Jurkat, Clone E6-1 (cell line): ENCODE data around the gene HBS1L. TPM values are rescaled to one million over a fixed set of nuclear protein-coding genes. Genes with fewer than 3 reads are reported as not detected.

Source experiments
- DNase-seq: peaks from one replicate; pipeline ENCODE4 v3.0.0-alpha.2; 2011; ENCODE audit warnings: low read depth, low spot score
- H3K4me3 ChIP-seq: 2 replicates; pipeline ENCODE4 v1.5.1; 2011; ENCODE audit warnings: mild to moderate bottlenecking, low read length, control low read depth, moderate library complexity
- polyA plus RNA-seq: library from polyadenylated mRNA; unstranded; fragments of >200 nt; gene quantifications from one replicate; pipeline ENCODE4 v1.2.1, GENCODE V29; 2012; ENCODE audit warnings: missing spikeins; ENCODE audit not compliant: insufficient read length, insufficient read depth

Gene HBS1L
- polyA plus RNA-seq = 69.9 TPM

DNA sequence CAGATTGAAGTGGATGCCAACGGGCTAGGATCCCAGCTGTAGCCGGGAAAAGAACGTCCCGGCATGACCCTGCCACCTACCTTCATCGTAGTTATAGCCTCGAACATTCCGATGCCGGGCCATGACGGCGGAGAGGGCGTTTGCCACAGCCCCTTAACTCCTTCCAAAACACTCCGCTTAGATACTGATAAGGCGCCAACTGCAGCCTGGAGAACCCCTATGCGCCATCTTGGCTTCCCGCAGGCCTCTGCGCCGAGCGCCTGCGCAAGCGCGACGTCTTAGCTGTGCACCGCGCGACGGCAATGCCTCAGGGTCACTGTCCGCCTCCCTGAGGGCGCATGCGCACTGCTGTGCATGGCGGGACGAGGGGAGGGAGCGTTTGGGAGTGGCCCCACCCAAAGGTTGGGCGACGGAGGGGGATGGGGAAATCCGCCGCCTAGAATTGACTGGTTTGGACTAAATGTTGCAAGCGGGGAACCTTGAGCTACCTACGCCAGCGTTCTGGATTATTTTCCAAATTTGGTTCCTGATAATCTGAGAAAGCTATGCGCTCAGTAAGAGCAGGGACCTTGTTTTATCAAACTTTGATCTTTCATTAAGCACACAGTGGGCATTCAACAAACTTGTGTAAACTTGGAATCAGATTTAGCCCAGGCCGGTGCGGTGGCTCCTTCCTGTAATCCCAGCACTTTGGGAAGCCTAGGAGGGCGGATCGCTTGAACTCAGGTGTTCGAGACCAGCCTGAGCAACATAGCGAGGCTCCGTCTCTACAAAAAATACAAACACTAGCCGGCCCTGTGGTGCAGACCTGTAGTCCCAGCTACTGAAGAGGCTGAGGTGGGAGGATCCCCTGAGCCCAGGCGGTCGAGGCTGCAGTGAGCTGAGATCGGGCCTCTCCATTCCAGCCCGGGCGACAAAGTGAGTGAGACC, at the start of gene HBS1L:
TSS of gene HBS1L (minus strand) at position 254 of the 930 bp plus-strand sequence. CDS start at position 123, 131 bp downstream.
- H3K4me3 ChIP-seq = peak within 1 kb of the TSS; percentile 71
- peak; percentile 98 for DNase-seq

DNA sequence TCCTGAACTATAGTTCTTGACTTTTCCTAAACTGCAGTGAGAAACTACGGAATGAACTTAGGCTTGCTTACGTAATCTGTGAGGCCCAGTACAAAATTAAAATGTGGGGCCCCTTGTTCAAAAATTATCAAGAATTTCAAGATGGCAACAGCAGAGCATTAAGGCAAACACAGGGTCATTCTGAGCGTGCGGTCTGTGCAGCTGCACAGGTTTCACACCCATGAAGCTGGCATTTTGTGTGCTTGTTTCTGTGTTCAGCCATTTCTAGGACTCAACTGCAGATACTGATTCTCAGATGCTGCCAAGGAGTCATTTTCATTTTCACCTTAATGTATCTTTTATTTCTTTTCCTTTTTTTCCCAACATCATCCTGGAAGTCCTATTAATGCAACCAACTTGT, 49.6 kb upstream of the HBS1L start:
- no peak for DNase-seq
- H3K4me3 ChIP-seq = no peak overlapping the region

DNA sequence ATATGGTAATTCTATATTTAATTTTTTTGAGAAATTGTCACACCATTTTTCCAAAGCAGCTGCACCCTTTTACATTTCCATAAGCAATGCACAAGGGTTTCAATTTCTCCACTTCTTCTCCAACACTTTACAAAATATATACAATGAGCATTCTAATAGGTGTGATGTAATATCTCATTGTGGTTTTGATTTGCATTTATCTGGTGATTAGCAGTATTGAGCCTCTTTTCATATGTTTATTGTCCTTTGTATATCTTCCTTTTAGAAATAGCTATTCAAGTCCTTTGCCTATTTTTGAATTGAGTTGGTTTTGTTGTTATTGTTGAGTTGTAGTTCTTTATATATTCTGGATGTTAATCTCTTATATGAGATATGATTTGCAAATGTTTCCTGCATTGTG, 47.6 kb upstream of the HBS1L start:
- H3K4me3 ChIP-seq = no peak overlapping the region

GRCh38 chr6:135097172-135097571, 42.5 kb upstream of the HBS1L start:
- DNase-seq = no peak
- H3K4me3 ChIP-seq = no peak overlapping the region

More for the DNA sequence above, 47.6 kb upstream of the HBS1L start:
- no peak for DNase-seq

- no peak for DNase-seq
- H3K4me3 ChIP-seq = no peak overlapping the region
Measured at GRCh38 chr6:135096403-135097130, 41.9 kb upstream of the HBS1L start.

GRCh38 chr6:135095716-135096115, 41.1 kb upstream of the HBS1L start:
- DNase-seq = no peak
- H3K4me3 ChIP-seq = no peak overlapping the region

DNA sequence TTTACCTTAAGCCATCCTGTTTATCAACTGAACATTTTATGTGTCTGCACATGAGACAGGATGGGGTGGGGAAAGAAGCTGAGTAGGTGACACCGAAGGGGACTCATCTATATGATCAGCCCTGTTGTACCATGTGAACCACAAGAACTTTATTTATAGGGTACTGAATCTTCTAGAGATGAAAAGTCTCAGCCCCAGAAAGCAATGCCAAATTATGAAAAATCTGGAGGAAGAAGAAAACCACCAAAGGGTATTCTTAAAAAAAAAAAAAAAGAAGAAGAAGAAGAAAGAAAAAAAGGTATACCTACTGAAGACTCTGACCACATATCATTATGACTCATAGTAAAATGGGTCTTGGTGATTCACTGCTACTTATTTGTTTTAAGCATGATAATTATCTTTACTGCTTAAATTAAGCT, 39.8 kb upstream of the HBS1L start:
- DNase-seq = peak; percentile 72
- no peak overlapping the region for H3K4me3 ChIP-seq

DNA sequence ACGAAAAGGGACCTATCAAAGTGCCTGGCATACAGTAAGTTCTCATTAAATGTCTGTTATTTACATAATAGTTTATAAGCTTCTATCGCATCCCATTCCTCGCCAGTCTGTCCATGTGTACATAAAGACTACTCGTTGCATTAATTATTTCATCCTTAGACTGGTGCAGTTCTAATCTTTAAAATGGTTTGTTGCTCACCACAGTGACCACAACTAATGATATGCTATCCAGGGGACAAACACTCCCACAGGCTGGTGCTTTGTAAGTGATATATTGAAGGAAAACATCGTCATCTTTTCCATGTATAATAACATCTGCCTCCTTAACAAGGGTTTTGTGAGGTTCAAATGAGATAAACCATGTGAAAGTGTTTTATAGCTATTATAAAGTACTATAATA, 39.0 kb upstream of the HBS1L start:
- no peak for DNase-seq
- H3K4me3 ChIP-seq = no peak overlapping the region

DNA sequence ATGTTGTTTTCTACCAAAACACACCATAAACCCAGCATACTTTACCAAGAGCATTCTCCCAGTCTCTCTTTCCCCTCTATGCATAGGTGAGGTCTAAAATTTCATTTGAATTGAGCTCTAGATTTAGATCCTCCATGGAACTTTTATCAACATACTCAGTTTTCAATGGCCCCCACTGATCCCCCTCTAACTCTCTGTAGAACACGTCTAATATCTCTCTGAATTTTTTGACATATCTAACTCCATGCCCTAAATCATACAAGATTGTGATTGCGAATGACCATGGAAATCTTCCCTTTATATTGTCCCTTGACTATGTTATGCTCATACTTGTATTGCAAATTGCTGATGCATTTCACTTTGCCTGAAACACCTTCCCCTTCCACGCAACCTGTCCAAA, 38.1 kb upstream of the HBS1L start:
- no peak overlapping the region for H3K4me3 ChIP-seq
- DNase-seq = no peak

GRCh38 chr6:135090819-135091218, 36.2 kb upstream of the HBS1L start:
- no peak for DNase-seq
- H3K4me3 ChIP-seq = no peak overlapping the region

DNA sequence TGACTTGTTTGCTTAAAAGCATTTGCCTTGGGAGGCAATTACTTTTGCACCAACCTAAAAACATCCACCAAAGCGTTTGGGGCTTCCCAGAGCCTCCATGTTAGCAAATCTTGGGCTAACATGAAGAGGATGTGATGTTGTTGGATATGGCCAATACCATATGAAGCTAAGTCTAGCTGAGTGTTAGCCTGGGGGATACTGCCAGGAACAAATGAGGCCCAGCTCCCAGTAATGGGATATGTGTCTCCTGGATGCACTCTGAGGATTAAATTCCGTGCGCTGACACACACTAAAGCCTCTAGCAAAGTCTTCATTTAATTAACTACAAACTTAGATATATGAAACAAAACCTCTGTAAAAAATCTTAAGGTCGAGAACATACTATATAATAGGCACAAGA, 35.3 kb upstream of the HBS1L start:
- DNase-seq = no peak
- no peak overlapping the region for H3K4me3 ChIP-seq

DNA sequence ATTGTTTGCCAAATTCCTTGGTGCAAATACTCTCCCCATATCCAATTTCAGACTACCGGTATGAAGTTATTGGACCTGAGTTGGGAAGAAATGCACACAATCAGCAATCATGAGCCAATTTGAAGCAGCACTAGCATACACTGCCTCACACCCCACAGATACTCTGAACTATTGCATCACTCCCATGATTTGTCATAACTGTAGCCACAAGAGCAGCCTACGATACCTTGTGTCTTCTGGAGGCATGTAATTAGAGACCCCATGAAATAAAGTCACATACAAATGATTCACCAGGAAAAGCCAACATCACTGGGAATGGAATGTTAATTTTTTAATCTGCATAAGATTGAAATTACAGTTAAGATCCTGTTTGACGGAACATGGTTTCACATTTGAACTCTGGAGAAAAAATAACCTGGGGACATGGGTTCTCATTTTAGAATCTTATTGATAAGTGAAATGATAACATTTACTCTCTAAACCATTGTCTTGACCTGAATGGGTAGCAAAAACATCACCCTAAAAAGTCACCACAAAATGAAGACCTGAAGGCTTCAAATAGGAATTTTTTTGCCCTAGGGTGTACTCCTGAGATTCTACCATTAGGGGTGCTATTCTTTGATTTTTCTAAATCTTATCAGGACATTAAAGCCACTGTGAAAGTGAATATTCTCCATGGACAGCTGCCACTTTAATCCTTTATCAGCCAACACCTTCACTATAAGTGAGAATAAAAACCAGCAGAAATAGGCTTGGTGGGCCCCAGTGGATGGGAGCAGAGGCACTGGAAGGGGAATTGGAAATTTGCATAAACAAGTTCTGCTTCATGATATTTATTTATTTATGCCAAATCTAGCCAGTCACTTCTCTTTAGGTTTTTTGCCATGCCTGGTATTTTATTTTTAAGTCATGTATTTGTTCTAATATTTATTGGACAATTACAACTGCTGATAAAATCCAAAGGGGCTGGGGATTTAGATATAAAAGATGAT, 34.5 kb upstream of the HBS1L start:
- H3K4me3 ChIP-seq = no peak overlapping the region
- DNase-seq = peak; percentile 74

DNA sequence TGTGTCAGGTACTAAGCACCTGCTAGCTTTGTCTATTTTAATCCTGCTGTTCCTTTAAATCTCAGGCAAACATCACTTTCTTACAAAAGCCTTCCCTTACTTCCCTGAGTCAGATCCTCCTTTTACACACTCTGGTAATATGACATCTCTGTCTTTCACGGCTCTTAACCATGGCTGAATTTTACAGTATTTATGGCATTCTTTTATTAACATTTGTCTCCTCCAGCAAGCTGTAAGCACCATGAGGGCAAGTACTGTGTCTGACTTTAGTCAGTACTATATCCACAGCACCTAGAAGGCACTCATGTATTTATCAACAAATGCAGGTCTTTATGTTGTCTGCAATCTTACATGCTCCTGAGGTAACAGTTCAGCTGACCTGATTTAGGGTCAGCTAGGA, 33.7 kb upstream of the HBS1L start:
- no peak for DNase-seq
- no peak overlapping the region; the same call in 1 of the 2 replicates for H3K4me3 ChIP-seq

- DNase-seq = peak; percentile 99
- peak overlapping the region; percentile 48 for H3K4me3 ChIP-seq
Measured at GRCh38 chr6:135087803-135088202, 33.2 kb upstream of the HBS1L start.

DNA sequence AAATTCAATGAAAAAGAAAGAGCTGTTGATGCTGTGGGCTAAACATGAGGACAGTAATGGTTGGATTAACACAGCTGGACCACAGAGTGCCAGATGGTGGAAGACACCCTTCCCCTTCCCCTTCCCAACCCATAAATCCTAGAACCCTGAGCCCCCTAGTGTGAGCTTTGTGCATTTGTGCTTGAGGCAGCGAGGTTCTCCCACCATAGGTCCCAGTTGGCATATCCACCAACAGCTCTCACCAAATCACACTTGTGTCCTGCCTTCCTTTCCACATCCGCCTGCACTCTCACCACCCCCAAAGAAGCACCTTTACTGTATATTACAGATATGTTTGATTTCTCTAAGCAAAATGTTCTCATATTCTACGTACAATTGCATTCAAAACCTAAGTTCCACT, 32.8 kb upstream of the HBS1L start:
- DNase-seq = peak; percentile 96
- peak overlapping the region; percentile 48 for H3K4me3 ChIP-seq

DNA sequence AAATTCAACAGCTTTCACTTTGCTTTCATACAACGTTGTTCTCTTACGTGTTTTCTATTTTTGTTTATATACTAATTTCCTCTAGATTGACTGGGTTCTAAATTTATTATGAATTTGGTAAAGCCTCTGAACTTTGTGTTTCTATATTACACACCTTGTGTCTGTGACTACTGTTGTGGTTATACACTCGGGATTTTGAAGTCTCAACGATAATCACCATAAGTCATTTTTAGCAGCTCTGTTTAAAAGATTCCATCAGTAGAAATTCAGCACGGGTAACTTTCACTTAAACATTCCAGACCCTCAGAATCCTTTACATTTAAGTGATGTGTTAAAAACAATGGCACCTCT, 31.8 kb upstream of the HBS1L start:
- peak overlapping the region; percentile 48 for H3K4me3 ChIP-seq
- DNase-seq = no peak

DNA sequence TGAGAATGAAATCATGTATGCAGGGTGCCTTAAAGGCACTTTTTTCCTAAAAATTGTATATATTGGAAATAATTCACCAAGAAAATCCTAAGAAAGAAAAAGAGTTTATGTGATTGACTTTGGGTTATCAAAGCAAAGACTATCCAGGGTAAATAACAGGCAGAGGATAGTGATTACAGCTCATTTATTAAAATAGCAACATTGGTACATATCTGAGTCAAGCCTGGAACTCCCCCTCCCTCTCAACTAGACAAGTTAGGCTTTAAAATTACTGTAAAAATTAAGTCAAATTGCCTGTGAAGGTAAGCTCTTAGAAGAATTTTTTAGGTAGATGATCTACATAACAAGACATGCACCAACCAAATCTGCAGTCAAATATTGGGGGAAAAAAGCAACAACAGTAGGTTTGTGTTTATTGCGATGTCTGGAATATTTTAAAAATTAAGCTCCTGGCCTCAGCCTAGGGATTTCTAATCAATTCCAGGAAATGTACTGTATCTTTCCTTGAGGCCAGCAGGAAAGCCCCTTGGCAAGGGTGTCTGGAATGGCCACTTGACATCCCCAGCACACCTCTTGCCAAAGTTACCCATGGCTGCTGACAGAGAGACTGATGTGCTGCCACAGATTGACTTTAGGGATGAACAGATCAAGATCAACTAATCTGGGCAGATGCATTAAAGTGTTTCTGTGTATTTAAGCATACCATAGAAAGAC, 31.2 kb upstream of the HBS1L start:
- DNase-seq = peak; percentile 59
- peak overlapping the region; percentile 48 for H3K4me3 ChIP-seq

- no peak for DNase-seq
Measured at GRCh38 chr6:135084916-135085269, 30.3 kb upstream of the HBS1L start.

More at GRCh38 chr6:135084916-135085269, 30.3 kb upstream of the HBS1L start:
- no peak overlapping the region for H3K4me3 ChIP-seq
